PC-9 (cell line): ENCODE data around the gene PRKRIP1.
"Not testable (repeated sequence)": the region's sequence is repeated elsewhere in the genome, so short reads cannot be mapped to it uniquely, and the experiment has no call there.

ENCODE experiments used
- CTCF ChIP-seq: fragments of 200-600 bp; sonication (generic); conservative IDR thresholded peaks from 2 replicates; pipeline ENCODE4 v1.6.1; 2017; ENCODE audit warnings: mixed run types, antibody characterized with exemption, mild to moderate bottlenecking, moderate library complexity
- EZH2 ChIP-seq: fragments of 200-600 bp; sonication (generic); IDR thresholded peaks from 2 replicates; pipeline ENCODE4 v1.8.0; 2017; ENCODE audit warnings: antibody characterized with exemption, low read depth

GRCh38 chr7:102370038-102370437 is 26.1 kb upstream of the PRKRIP1 start:
- TF ChIP-seq CTCF, EZH2: not testable (repeated sequence)
